GM18511 (cell line): Measurements from ENCODE around the gene OR8U1.
"Not testable (repeated sequence)": the region's sequence is repeated elsewhere in the genome, so short reads cannot be mapped to it uniquely, and the experiment has no call there.

Experiments used
- ATAC-seq: cut with Tn5 transposase; IDR thresholded peaks from one replicate; pipeline ENCODE4 v1.9.1; 2021; ENCODE audit warnings: mild to moderate bottlenecking, moderate library complexity; ENCODE audit not compliant: unreplicated experiment

OR8U1 gene

GRCh38 chr11:56375324-56375723, at the start of gene OR8U1:
Gene OR8U1 (plus strand): TSS chr11:56375624. CDS start chr11:56375624, 0 bp downstream.
- no peak for ATAC-seq

GRCh38 chr11:56331861-56332491, 43.4 kb upstream of the OR8U1 start:
- ATAC-seq = no peak

GRCh38 chr11:56333156-56333555, 42.3 kb upstream of the OR8U1 start:
- no peak for ATAC-seq

- no peak for ATAC-seq
Observed at GRCh38 chr11:56340289-56340688, 35.1 kb upstream of the OR8U1 start.

- ATAC-seq = no peak
Observed at GRCh38 chr11:56345739-56346138, 29.7 kb upstream of the OR8U1 start, which contains the start of gene OR8K1. Gene OR8K1 (plus strand): TSS chr11:56346039. CDS start chr11:56346039, 0 bp downstream.

- no peak for ATAC-seq
Observed at GRCh38 chr11:56353991-56354390, 21.4 kb upstream of the OR8U1 start, which contains the start of gene OR8J1. Gene OR8J1 (plus strand): TSS chr11:56354291. CDS start chr11:56360247, 5,956 bp downstream.

- no peak for ATAC-seq
Observed at GRCh38 chr11:56380120-56380519, 4.7 kb downstream of the OR8U1 start.

- ATAC-seq = no peak
Observed at GRCh38 chr11:56394381-56394780, 19.0 kb downstream of the OR8U1 start.

GRCh38 chr11:56396047-56396446, 20.6 kb downstream of the OR8U1 start:
- ATAC-seq = no peak

- not testable (repeated sequence) for ATAC-seq
Observed at GRCh38 chr11:56401858-56402461, 26.5 kb downstream of the OR8U1 start.

- no peak for ATAC-seq
Observed at GRCh38 chr11:56404393-56404792, 29.0 kb downstream of the OR8U1 start.

GRCh38 chr11:56410801-56411200, 35.4 kb downstream of the OR8U1 start:
- no peak for ATAC-seq

- no peak for ATAC-seq
Observed at GRCh38 chr11:56412396-56412795, 37.0 kb downstream of the OR8U1 start, which contains the start of gene OR5AL1. Gene OR5AL1 (plus strand): TSS chr11:56412696.
